Parathyroid adenoma (tissue), 2 donors: ENCODE measurements around the gene HIRA.

Source experiments
- H2AFZ ChIP-seq: fragments of 300-600 bp; sonication (generic); one replicate; pipeline ENCODE4 v1.7.0; 2017; ENCODE audit warnings: antibody characterized with exemption, mild to moderate bottlenecking
- H3K27ac ChIP-seq: fragments of 300-600 bp; sonication (generic); one replicate; pipeline ENCODE4 v1.7.0; 2017
- H3K27me3 ChIP-seq: fragments of 300-600 bp; sonication (generic); one replicate; pipeline ENCODE4 v1.7.0; 2017; ENCODE audit warnings: low read length; ENCODE audit not compliant: control insufficient read depth, insufficient read depth
- H3K36me3 ChIP-seq: fragments of 300-600 bp; sonication (generic); one replicate; pipeline ENCODE4 v1.7.0; 2017; ENCODE audit warnings: low read length; ENCODE audit not compliant: control insufficient read depth, insufficient read depth
- H3K4me1 ChIP-seq: fragments of 300-600 bp; sonication (generic); one replicate; pipeline ENCODE4 v1.7.0; 2017; ENCODE audit warnings: control low read depth
- H3K4me2 ChIP-seq: fragments of 300-600 bp; sonication (generic); one replicate; pipeline ENCODE4 v1.7.0; 2017; ENCODE audit warnings: low read length
- H3K4me3 ChIP-seq: fragments of 300-600 bp; sonication (generic); one replicate; pipeline ENCODE4 v1.7.0; 2017; ENCODE audit warnings: low read depth, low read length
- H3K79me2 ChIP-seq: fragments of 300-600 bp; sonication (generic); one replicate; pipeline ENCODE4 v1.7.0; 2017; ENCODE audit warnings: control low read depth
- H3K9ac ChIP-seq: fragments of 300-600 bp; sonication (generic); one replicate; pipeline ENCODE4 v1.7.0; 2017; ENCODE audit warnings: mild to moderate bottlenecking
- H3K9me3 ChIP-seq: fragments of 300-600 bp; sonication (generic); one replicate; pipeline ENCODE4 v1.7.0; 2017; ENCODE audit warnings: low read length; ENCODE audit not compliant: control insufficient read depth
- TF ChIP-seq, protein P1 (sequence below): fragments of 300-600 bp; sonication (generic); IDR thresholded peaks from one replicate; pipeline ENCODE4 v1.7.0; 2017; ENCODE audit warnings: antibody characterized with exemption, mild to moderate bottlenecking
- donor health status: primary hyperparathyroidism.

Gene HIRA

DNA sequence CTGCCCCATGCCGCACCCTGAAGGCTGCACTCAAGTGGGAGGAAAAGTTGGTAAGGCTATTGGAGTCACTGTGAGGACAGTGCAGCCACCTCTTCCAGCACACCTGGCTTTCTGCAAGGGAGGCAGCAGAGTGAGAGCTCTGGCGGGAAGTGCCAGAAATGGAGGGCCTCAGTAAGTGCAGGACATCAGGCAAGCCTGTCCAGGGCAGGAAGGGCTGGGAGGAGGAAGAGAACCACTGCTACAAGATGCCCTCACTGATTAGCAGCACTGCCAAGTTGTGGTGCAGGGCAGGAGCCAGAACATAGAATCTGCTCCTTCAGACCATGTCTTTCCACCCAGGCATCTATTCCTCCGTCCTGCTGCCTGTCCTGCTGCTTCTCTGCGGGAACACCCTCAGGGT is 78.8 kb downstream of the HIRA start:
- no peak overlapping the region for H3K27ac ChIP-seq
- no peaks in the 10 kb centered on the region for H3K79me2 ChIP-seq
- TF ChIP-seq, protein P1, sequence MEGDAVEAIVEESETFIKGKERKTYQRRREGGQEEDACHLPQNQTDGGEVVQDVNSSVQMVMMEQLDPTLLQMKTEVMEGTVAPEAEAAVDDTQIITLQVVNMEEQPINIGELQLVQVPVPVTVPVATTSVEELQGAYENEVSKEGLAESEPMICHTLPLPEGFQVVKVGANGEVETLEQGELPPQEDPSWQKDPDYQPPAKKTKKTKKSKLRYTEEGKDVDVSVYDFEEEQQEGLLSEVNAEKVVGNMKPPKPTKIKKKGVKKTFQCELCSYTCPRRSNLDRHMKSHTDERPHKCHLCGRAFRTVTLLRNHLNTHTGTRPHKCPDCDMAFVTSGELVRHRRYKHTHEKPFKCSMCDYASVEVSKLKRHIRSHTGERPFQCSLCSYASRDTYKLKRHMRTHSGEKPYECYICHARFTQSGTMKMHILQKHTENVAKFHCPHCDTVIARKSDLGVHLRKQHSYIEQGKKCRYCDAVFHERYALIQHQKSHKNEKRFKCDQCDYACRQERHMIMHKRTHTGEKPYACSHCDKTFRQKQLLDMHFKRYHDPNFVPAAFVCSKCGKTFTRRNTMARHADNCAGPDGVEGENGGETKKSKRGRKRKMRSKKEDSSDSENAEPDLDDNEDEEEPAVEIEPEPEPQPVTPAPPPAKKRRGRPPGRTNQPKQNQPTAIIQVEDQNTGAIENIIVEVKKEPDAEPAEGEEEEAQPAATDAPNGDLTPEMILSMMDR, result no peak
- H3K4me3 ChIP-seq, result no peak overlapping the region
- H2AFZ ChIP-seq, result no peak overlapping the region
- no peak overlapping the region for H3K4me2 ChIP-seq
- no peaks in the 10 kb centered on the region for H3K4me1 ChIP-seq
- H3K36me3 ChIP-seq, result no peaks in the 10 kb centered on the region
- no peaks in the 10 kb centered on the region for H3K9me3 ChIP-seq
- no peaks in the 10 kb centered on the region for H3K27me3 ChIP-seq
- no peak overlapping the region for H3K9ac ChIP-seq

- Histone ChIP-seq H3K27ac (no peak overlapping the region), H2AFZ (no peak overlapping the region), H3K79me2 (no peaks in the 10 kb centered on the region), H3K9ac (no peak overlapping the region), H3K4me1 (no peaks in the 10 kb centered on the region), H3K4me3 (no peak overlapping the region), H3K36me3 (no peaks in the 10 kb centered on the region), H3K9me3 (no peaks in the 10 kb centered on the region), H3K27me3 (no peaks in the 10 kb centered on the region), H3K4me2 (no peak overlapping the region)
- TF ChIP-seq, protein P1, result no peak
These were observed 79.3 kb downstream of the HIRA start for GRCh38 chr22:19352217-19352616.

DNA sequence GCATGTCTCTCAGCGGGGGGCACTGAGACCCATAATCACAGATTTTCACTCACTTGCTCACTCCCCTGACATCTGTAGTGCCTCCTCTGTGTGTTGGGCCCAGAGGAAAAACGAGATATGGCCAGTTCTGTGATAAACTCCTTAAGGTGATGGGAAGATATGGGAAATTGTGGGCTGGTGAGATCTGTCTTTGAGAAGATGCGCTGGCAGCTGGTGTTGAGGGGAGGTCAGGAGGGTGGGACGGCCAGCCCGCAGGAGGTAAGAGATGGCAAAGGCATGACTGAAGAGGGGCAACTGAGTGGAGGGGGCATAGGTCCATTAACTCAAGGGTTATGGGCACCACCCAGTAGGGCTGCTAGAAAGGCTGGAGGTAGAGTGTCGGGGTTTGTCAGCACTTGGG is 79.9 kb downstream of the HIRA start:
- Histone ChIP-seq H3K9me3 (no peaks in the 10 kb centered on the region), H3K4me1 (no peaks in the 10 kb centered on the region), H3K4me3 (no peak overlapping the region), H3K79me2 (no peaks in the 10 kb centered on the region), H3K27me3 (no peaks in the 10 kb centered on the region), H3K4me2 (no peak overlapping the region), H3K36me3 (no peaks in the 10 kb centered on the region), H3K27ac (no peak overlapping the region), H3K9ac (no peak overlapping the region), H2AFZ (no peak overlapping the region)
- TF ChIP-seq, protein P1, result no peak

DNA sequence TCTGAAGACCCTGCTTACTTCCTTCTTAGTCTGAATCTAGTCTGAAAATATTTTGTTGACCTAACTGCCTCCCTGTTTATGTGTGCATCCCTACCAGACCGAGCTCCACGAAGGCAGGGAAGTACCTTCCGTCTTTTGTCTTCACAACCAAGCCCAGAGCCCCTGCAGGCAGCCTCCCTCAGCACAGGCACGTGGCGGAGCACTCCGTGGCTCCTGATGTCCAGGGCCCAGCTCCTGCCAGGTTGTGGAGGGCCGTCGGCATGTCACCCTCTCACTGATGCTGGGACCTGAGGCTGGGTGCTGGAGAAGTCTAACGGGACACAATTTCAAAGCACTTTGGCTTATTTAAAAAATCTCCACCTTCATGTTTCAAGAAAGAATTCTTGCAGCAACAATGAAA is 80.6 kb downstream of the HIRA start:
- Histone ChIP-seq H3K9ac (no peak overlapping the region), H3K4me2 (no peak overlapping the region), H3K36me3 (no peaks in the 10 kb centered on the region), H3K27me3 (no peaks in the 10 kb centered on the region), H2AFZ (no peak overlapping the region), H3K9me3 (no peaks in the 10 kb centered on the region), H3K79me2 (no peaks in the 10 kb centered on the region), H3K4me1 (no peaks in the 10 kb centered on the region), H3K4me3 (no peak overlapping the region), H3K27ac (no peak overlapping the region)
- TF ChIP-seq, protein P1, result no peak

- Histone ChIP-seq H3K27me3 (no peaks in the 10 kb centered on the region), H3K27ac (no peak overlapping the region), H3K9ac (no peak overlapping the region), H3K9me3 (no peaks in the 10 kb centered on the region), H3K36me3 (no peaks in the 10 kb centered on the region), H3K4me2 (no peak overlapping the region), H3K4me1 (no peaks in the 10 kb centered on the region), H3K79me2 (no peaks in the 10 kb centered on the region), H3K4me3 (no peak overlapping the region), H2AFZ (no peak overlapping the region)
- TF ChIP-seq, protein P1, result no peak
These were observed 81.1 kb downstream of the HIRA start for GRCh38 chr22:19350476-19350859.
